Right cardiac atrium (tissue), 5 donors: ENCODE results near the gene MTHFS. TPM values are rescaled to one million over a fixed set of nuclear protein-coding genes. Genes with fewer than 3 reads are reported as not detected.

Source experiments
- ATAC-seq, 2 donors: fragments of 200-7000 bp; cut with Tn5 transposase; one replicate each; pipeline versions ENCODE4 v1.8.0 to v1.9.1; 2020; ENCODE audit warnings: moderate library complexity in 2 of 2, mild to moderate bottlenecking in 1 of 2
- DNase-seq, 3 donors: peaks; one replicate each; pipeline ENCODE4 v3.0.0-alpha.2; 2020
- H3K27ac ChIP-seq: one replicate; pipeline ENCODE4 v1.5.1; 2013; ENCODE audit warnings: mild to moderate bottlenecking, low read length, control low read depth, moderate library complexity
- H3K27me3 ChIP-seq: one replicate; pipeline ENCODE4 v1.6.1; 2013; ENCODE audit not compliant: control insufficient read depth, insufficient read depth
- H3K4me1 ChIP-seq: one replicate; pipeline ENCODE4 v1.6.1; 2013; ENCODE audit warnings: low read length; ENCODE audit not compliant: control insufficient read depth, insufficient read depth
- H3K4me3 ChIP-seq: one replicate; pipeline ENCODE4 v1.5.1; 2013; ENCODE audit warnings: low read length, control low read depth
- H3K9me3 ChIP-seq: one replicate; pipeline ENCODE4 v1.6.1; 2013; ENCODE audit warnings: low read length; ENCODE audit not compliant: control insufficient read depth
- WGBS: extraction: QIAGEN DNeasy Blood & Tissue Kit; methylation state at CpG from one replicate; pipeline ENCODE4 v1.1.7; 2013; 5-methylcytosine and 5-hydroxymethylcytosine counted together
- intact Hi-C, 4 donors: fragments of 100-400 bp; cut with DNase I; formaldehyde crosslinking; loops; one replicate each; pipeline versions ENCODE4 v1.11.0 to v1.14.0; 2022 to 2023
- polyA plus RNA-seq: library from polyadenylated mRNA; stranded (reverse); fragments of 200-250 nt; gene quantifications from one replicate; pipeline ENCODE4 v1.2.3, GENCODE V29; 2013
- total RNA-seq, 4 donors: library from RNA; stranded (reverse); fragmentation: NEBNext Ultra II Directional; extraction: Animal tissue kit (Norgen Biotek cat#: 25700); gene quantifications; one replicate each; pipeline ENCODE4 v1.2.1, GENCODE V29; 2021
- donor health status: healthy with polysubstance abuse.
- donor health status: DM: no; HTN: yes; CAD: no.
- donor health status: DM: no; HTN: no; CAD: no.
- donor health status: DM: no; HTN: yes; CAD: no; lungs with severe emphysema.
- donor health status: DM: yes; HTN: yes; CAD: no.

The MTHFS gene
- total and polyA plus RNA-seq, 5 donors = 12.3 to 35.2 (median 18.9) TPM

DNA sequence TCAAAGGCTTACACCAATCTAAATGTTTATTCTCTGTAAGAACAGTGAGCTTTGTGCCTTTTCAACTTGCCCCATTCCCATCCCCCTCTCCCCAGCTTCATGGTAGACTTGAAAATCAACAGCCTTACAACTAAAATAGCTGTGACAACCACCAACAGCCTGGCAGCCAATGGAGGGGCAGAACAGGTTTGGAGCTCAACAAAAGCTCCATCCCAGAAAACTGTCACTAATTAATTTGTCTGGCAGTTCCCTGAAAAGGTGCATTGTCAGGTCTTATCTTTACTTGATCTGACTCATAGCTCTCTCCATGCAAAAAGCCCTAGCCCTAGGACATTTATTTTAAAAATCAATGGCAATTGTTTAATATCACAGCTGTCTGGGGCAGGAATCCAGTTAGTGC lies 22.6 kb downstream of the MTHFS start:
- peaks cover 5% of the 10 kb centered on the region for H3K9me3 ChIP-seq
- no peak overlapping the region for H3K4me3 ChIP-seq
- ATAC-seq = no peak
- no peak for DNase-seq
- no peaks in the 10 kb centered on the region for H3K27me3 ChIP-seq
- no peak overlapping the region for H3K27ac ChIP-seq
- intact Hi-C loops = no loop called here
- no peaks in the 10 kb centered on the region for H3K4me1 ChIP-seq

DNA sequence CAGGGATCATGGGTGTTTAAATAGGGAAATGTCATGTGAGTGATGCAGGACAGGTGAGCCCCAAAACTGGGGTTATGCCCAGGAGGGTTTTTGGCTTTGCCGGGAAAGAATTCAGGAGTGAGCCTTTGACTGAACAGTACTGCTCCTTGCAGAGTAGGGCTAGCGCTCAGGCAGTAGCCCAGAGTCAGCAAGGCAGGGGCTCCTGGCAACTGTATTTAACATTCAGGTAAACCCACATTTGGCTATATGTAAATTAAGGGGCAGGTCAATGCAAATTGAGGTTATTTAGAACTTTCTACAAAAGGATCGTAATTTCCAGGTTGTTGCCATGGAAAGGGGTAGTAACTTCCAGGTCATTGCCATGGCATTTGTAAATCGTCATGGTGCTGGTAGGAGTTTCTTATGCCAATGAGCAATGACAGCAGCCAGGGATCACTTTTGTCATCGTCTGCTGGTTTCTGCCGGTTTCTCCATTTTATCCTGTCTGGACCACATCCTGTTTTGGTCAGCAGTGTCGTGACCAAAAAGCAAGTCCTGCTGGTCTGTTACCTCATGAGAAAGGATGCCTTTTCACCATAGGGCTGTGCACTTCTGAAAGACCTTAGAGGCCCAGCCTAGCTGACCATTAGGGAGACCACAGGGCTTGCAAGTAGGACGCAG lies 24.3 kb downstream of the MTHFS start:
- Histone ChIP-seq H3K9me3 (peaks cover 2% of the 10 kb centered on the region), H3K4me1 (no peaks in the 10 kb centered on the region), H3K27ac (no peak overlapping the region), H3K4me3 (no peak overlapping the region), H3K27me3 (no peaks in the 10 kb centered on the region)
- ATAC-seq = no peak
- DNase-seq = no peak
- intact Hi-C loops = no loop called here
- WGBS = 84% methylated on average over 8 of the region's 8 CpGs

DNA sequence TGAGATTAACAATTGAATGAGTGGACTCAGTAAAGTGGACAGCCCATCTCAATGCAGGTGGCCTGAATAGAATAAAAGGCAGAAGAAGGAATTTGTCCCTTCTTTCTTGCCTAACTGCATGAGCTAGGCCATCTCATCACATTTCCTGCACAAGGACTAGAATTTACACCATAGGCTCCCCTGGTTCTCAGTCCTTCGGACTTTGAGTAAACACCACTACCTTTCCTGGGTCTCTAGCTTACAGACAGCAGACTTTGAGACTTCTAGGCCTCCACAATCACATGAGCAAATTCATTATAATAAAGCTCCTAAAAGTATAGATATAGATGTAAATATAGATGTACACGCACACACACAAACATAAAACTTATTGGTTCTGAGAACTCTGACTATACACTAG lies 28.3 kb downstream of the MTHFS start:
- H3K4me3 ChIP-seq = no peak overlapping the region
- no peaks in the 10 kb centered on the region for H3K27me3 ChIP-seq
- no peak for DNase-seq
- no peak for ATAC-seq
- no peak overlapping the region for H3K27ac ChIP-seq
- no peaks in the 10 kb centered on the region for H3K9me3 ChIP-seq
- intact Hi-C loops = no loop called here
- H3K4me1 ChIP-seq = no peaks in the 10 kb centered on the region
- 98% methylated on average over 2 of the region's 2 CpGs for WGBS

DNA sequence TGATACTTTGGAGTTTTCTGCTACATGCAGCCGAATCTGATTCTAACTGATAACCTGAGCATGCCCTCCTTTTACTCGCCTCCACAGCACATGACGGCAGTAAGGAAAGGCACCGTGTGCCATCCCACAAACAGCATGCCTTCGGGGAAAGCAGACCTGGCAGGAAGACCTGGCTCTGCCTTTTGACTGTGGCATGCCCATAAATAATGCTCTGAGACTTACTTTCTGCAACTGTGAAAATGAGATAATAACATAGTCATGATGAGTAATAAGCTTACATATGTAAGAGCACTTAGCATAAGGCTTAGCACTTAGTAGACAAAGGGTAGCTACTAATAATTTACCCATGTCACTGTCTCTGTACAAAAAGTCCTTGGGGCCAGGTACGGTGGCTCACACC lies 32.9 kb downstream of the MTHFS start:
- Histone ChIP-seq H3K4me1 (no peaks in the 10 kb centered on the region), H3K9me3 (no peaks in the 10 kb centered on the region), H3K27me3 (no peaks in the 10 kb centered on the region), H3K4me3 (no peak overlapping the region), H3K27ac (no peak overlapping the region)
- intact Hi-C loops = no loop called here
- no peak for DNase-seq
- no peak for ATAC-seq
- WGBS = 96% methylated on average over 6 of the region's 6 CpGs

DNA sequence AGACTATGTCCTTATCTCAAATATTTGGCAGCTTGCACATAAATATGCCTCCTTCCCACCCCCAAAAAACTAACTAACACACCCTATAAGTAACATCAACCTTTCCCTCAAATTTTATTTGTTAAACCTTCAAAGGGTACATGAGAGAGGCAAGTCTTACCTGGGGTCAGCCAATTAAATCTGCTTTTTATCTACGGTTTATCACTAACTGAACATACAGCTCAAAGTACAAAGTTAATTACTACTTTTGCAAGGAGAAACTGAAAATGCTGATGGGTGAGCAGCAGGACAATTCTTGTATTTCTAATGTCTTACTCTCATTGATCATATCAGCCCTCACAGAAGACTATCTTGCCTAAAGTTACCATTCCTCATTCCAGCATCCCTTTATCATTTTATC lies 34.6 kb downstream of the MTHFS start:
- WGBS = 87% methylated on average over 1 of the region's 1 CpG
- Histone ChIP-seq H3K9me3 (no peaks in the 10 kb centered on the region), H3K27ac (no peak overlapping the region), H3K4me3 (no peak overlapping the region), H3K27me3 (no peaks in the 10 kb centered on the region), H3K4me1 (no peaks in the 10 kb centered on the region)
- ATAC-seq (no peak), DNase-seq (no peak)
- intact Hi-C loops = no loop called here

DNA sequence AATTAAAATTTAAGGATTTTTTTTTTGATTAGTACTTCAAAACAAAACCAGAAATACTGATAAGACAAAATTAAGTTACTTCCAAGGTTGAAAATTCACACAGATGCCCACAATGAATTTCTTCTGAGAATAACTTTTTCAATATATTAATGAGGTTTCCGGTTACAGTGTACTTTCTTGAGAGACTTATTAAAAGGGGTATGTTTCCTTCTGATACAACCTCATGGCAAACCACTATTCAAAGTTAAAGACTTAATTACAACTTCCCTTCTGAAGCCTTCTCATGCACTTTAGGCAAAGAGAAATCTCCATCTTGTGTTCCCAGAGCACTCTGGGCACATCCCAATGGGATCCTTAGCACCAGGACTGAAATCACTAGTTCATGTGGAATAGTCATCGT lies 36.2 kb downstream of the MTHFS start:
- H3K9me3 ChIP-seq = no peaks in the 10 kb centered on the region
- no peaks in the 10 kb centered on the region for H3K27me3 ChIP-seq
- no peak overlapping the region for H3K4me3 ChIP-seq
- intact Hi-C loops = no loop called here
- 96% methylated on average over 2 of the region's 2 CpGs for WGBS
- ATAC-seq = no peak
- H3K4me1 ChIP-seq = no peaks in the 10 kb centered on the region
- no peak for DNase-seq
- H3K27ac ChIP-seq = no peak overlapping the region

DNA sequence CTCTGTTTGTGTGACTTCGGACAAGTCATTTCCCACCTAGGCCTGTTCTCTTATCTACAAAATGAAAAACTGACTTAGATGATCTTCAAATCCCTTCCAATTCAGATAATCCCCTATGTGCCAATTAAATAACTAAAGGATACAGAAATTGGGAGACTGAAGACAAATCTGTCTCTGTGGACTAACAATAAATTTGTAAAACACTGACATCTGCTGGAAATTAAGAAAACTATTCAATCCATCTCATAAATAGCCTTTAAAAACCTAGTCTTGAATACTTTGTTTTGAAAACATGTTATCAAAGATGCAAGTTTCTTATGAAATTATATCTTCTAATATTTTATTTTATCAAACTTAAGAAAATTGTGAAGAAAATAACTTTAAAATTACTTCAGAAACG lies 38.3 kb downstream of the MTHFS start:
- WGBS = 89% methylated on average over 2 of the region's 2 CpGs
- ATAC-seq (no peak), DNase-seq (no peak)
- Histone ChIP-seq H3K27me3 (no peaks in the 10 kb centered on the region), H3K4me1 (no peaks in the 10 kb centered on the region), H3K9me3 (no peaks in the 10 kb centered on the region), H3K4me3 (no peak overlapping the region), H3K27ac (no peak overlapping the region)
- intact Hi-C loops = loop anchor here in 1 of 4 donors (10.0 kb wide), 1 partner anchor 474 kb away; no protein-coding TSS in a partner anchor

DNA sequence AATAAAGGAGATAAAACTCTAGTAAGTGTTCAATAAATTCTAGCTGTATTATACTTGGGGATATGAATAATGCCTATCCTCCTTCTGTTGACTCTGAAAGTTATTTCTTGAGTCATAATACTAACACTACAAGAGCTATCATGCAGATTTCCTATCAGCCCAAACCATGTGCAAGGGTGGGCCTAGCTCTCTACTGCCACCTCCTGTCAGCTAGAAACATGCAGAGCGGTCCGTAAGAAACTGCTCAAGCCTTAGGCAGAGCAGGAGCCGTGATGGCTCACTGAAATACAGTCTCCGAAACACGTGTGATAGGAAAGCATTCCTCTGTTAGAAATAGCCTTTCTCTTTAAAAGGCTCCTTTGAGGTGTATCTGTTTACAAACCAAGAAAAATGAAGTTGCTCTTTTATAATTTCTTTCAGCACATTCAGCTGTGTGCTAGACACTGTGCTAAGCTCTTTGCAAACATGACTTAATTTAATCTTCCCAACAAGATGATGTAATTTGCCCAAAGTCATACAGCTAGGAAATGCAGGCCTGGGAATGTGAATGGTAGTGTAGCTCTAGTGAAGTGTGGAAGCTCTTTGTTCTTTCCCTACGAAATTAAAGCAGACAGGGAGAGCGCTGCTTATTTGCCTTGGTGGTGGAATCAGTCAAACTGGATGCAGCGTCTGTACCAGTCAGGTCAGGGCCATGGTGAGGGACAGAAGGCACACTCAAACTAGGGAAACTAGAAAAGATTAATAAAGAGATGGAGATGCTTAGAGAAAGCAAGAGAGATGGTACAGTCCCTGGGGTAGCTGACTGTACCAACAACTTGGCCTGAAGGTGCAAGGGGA lies 43.1 kb downstream of the MTHFS start:
- Histone ChIP-seq H3K9me3 (no peaks in the 10 kb centered on the region), H3K27ac (no peak overlapping the region), H3K4me1 (no peaks in the 10 kb centered on the region), H3K4me3 (no peak overlapping the region), H3K27me3 (no peaks in the 10 kb centered on the region)
- 47% methylated on average over 8 of the region's 8 CpGs for WGBS
- ATAC-seq = peak; percentile 86 to 97
- intact Hi-C loops = loop anchor here (2.0 to 10.0 kb wide), 3 partner anchors 469 to 473 kb away; no protein-coding TSS in a partner anchor
- DNase-seq = peak; percentile 52 to 68 (median 65)

DNA sequence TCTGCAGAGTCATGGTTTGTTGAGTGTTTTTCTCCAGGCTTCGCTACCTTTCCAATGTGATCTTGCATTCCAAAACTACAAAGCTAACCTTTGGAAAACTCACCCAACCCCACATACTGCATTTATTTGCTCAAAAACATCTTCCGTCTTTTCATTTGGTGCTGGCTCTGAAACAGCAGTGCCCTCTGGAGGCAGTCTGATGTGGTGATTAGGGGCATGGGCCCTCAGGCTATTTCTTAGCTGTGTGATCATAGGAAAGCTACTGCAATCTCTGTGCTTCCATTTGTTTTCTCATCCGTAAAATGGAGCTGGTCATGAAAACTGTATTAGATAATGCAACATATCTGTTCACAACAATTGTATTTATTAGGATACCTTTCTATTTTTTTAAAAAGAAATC lies 47.0 kb downstream of the MTHFS start:
- ATAC-seq = no peak
- intact Hi-C loops = loop anchor here in 2 of 4 donors (5.0 to 10.0 kb wide), 2 partner anchors 465 to 467 kb away; no protein-coding TSS in a partner anchor
- Histone ChIP-seq H3K27ac (no peak overlapping the region), H3K4me3 (no peak overlapping the region), H3K9me3 (no peaks in the 10 kb centered on the region), H3K4me1 (no peaks in the 10 kb centered on the region), H3K27me3 (no peaks in the 10 kb centered on the region)
- no peak for DNase-seq
- WGBS = 92% methylated on average over 3 of the region's 3 CpGs

DNA sequence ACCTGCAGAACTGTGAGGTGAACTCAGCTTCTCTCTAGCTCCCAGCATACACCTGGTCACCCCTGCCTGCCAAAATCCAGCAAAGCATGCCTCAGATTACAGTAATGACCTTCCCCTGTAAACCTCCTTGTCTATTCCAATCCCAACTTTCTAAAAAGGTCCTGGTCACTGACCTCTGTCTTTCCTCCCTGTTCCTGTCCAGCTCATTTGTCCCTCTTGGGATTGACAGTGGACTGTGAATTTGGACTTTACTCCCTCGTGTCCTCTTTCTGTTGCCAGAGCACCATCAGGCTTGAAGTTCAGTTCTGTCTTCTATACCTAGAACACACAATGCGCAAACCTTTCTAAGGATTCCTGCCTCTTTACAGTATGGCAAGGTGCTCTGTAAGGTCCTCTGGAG lies 50.3 kb downstream of the MTHFS start:
- ATAC-seq = no peak
- H3K27me3 ChIP-seq = no peaks in the 10 kb centered on the region
- no peaks in the 10 kb centered on the region for H3K4me1 ChIP-seq
- H3K4me3 ChIP-seq = no peak overlapping the region
- DNase-seq = no peak
- no peaks in the 10 kb centered on the region for H3K9me3 ChIP-seq
- intact Hi-C loops = no loop called here
- no peak overlapping the region for H3K27ac ChIP-seq
- 93% methylated on average over 2 of the region's 2 CpGs for WGBS

DNA sequence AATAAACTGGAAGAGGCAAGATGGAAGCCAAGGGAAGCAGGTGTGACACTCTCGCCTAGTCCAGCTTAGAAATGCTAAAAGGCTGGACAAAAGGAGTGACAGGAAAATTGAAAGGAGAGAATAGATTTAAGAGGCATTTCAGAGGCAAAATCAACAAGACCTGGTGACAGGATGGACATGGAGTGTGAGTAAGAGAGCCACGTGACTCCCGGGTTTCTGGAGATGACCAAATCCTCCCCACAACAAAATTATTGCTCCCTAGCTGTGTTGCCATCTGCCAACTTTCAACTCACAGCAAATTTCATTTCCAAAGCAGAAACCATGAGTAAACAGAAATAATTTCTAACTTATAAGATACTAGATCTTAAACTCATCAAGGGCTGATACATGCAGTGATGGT lies 52.6 kb downstream of the MTHFS start:
- Histone ChIP-seq H3K9me3 (no peaks in the 10 kb centered on the region), H3K27me3 (no peaks in the 10 kb centered on the region), H3K27ac (no peak overlapping the region), H3K4me1 (no peaks in the 10 kb centered on the region), H3K4me3 (no peak overlapping the region)
- DNase-seq (no peak), ATAC-seq (no peak)
- WGBS = 79% methylated on average over 3 of the region's 3 CpGs
- intact Hi-C loops = no loop called here
